GM19463 (cell line): ENCODE measurements around the gene B4GALT5.

Source experiments
- ATAC-seq: cut with Tn5 transposase; IDR thresholded peaks from one replicate; pipeline ENCODE4 v1.9.1; 2021; ENCODE audit warnings: mild to moderate bottlenecking, moderate library complexity; ENCODE audit not compliant: unreplicated experiment

The B4GALT5 gene

DNA sequence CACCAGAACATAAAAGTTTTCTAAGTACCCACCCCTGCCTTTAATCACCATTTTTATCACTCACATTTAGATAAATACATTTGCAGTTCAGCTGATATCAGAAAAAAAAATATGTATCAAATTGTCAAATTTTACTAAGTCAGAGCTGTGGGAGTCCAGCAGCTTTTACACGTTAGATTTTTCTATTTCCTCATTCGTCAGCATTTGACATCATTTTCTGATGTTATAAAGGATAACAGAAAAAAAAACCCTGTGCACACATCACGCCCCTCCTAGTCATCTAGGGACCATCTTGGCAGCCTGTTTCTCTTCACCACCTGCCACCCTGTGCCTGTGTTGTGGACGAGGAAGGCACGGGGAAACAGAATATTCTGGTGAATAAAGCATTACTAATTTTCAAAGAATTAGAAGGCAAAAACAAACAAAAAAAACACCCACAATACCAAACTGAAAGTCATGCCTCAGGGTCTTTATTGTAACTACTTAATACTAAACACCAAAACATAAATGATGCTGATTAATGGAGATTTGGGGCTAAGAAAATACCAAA, 12.4 kb downstream of the B4GALT5 start:
- ATAC-seq = no peak

DNA sequence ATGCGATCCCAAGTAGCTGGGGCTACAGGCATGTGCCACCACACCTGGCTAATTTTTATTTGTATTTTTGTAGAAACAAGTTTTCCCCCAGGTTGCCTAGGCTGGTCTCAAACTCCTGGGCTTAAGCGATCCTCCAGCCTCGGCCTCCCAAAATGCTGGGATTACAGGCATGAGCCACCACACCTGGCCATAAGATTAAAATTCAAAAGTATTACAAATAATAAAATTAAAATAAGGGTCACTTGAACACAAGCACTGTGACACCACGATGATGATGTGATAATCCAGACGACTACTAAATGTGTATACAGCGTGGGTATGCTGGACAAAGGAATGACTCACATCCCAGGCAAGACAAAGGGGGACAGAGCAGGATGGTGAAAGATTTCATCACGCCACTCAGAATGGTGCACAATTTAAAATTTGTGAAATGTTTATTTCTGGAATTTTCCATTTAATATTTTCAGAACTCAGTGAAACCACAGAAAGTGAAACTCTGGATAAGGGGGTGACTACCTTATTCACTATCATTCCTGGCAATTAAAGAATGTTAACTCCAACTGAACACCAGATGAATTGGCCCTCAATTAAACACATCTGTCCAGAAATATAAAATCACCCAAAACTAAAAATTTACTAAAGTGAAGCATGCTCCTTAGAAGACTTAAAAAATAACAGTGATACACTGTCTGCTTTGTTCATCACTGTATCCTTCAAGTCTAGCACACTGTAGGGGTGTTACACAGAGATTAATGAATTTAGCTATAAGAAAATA, 13.1 kb downstream of the B4GALT5 start:
- no peak for ATAC-seq

DNA sequence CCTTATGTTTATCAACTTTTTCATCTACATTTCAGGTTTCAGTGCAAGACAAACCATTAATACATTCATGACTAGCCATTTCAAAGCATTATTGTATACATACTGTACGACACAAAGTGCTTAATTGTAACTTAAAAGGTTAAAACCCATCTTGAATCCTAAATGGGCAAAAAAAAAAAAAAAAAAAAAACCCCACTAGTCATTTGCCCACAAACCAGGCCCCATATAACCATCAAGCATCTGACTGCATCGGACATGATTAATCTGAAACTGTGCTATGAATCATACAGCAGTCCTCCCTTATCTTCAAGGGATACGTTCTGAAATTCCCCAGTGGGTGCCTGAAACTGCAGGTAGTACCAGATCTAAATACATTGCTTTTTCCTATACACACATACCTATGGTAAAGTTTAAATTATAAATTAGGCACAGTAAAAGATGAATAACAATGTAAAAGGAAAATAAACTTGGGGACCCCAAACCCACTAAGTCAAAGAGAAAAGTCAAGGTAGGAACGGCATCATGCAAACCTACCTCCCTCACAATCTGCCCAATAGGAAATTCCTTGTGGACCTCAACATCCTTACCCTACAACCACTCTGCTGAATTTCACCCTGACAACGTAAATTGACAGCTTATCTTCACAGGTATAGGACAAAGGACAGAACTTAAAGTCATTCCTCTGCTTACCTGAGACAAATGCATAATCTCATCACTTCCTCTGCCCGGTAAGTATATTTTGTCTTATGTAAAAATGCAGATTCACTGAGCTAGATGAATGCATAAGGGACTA, 14.3 kb downstream of the B4GALT5 start:
- no peak for ATAC-seq

DNA sequence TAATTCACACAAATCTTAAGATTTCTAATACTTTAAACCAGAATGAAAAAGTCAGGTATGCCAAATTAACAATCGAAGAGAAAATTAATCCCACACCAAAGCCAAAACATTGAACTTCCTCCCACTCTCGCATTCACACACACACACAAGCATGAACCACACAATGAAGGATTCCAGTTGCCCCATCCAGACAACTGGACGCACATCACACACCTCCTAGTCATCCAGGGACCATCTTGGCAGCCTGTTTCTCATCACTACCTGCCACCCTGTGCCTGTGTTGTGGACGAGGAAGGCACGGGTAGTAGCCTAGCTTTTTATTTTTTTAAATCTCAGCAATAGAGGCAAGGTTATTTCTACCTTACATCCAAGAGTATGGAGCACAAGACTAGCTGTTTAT, 15.2 kb downstream of the B4GALT5 start:
- ATAC-seq = no peak

DNA sequence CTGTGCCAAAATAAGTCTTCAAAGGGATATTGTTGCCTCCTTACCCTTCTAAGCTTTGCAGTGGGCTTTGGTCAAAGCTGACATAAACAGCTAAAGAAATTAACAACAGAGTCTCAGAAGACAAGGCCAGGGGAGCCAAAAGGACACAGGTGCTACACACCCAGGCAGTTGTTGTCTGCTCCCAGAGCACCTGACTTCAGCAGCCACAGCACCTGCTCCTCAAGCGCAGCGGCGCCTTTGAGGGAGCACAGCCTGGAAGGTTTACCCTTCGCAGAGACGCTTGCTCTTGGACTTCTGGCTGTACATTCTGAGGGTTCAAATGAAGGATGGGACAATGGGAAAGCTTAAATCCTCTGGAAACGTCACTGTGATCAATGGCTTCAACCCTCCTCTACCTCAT, 16.6 kb downstream of the B4GALT5 start:
- ATAC-seq = no peak

DNA sequence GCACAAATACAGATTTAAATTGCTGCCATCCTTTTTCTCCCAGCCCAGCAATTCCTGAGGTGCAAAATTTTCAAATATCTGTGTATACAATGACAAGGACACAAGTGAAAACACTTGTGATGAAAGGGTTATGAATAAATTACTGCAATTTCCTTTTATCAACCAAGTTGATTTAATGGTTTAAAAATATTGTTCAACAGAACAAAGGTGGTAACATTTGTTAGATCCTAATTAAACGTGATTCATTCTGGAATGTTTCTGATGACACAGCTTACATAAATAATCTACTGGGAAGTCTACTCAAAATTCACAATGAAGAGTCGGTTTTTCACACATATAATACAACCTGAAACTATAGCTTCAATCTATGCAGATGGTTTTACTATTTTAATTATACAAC, 17.1 kb downstream of the B4GALT5 start:
- no peak for ATAC-seq

DNA sequence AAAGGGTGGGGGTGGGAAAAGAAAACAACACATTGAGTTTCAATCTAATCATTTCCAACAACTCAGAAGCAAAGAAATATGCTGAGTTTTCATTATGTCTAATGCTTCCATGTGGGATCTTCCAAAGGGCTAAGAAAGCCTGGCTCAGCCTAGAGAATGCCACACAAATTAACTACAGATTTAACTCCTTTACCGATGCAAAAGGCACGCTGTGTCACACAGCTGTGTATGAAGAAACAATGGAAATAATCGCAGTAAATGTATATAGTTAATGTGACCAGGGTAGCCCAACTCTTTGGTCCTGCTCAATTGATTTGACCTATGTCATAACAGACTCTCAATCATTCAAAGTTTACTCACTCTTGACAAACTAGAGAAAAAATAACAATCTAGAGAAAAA, 17.8 kb downstream of the B4GALT5 start:
- no peak for ATAC-seq

DNA sequence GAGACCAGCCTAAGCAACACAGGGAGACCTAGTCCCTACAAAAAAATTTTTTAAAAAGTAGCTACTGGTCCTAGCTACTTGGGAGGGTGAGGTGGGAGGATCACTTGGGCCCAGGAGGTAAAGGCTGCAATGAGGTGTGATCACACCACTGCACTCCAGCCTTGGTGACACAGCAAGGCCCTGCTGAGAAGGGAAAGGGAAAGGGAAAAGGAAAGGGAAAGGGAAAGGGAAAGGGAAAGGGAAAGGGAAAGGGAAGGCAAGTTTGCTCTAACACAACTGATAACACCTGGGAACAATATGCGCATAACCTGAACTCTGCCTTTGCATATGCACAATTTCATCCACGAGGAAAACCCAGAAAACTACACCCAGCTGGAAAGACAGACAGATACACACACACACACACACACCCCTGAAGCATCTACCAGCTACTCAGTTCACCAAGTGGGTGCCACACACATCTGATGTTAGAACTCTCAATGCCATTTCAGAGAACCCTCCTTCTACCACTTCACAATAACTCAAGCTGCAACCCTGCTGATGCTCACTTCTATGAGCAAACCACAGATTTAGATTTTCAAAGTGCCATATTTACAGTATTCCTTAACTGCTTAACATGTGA, 19.1 kb downstream of the B4GALT5 start:
- no peak for ATAC-seq

DNA sequence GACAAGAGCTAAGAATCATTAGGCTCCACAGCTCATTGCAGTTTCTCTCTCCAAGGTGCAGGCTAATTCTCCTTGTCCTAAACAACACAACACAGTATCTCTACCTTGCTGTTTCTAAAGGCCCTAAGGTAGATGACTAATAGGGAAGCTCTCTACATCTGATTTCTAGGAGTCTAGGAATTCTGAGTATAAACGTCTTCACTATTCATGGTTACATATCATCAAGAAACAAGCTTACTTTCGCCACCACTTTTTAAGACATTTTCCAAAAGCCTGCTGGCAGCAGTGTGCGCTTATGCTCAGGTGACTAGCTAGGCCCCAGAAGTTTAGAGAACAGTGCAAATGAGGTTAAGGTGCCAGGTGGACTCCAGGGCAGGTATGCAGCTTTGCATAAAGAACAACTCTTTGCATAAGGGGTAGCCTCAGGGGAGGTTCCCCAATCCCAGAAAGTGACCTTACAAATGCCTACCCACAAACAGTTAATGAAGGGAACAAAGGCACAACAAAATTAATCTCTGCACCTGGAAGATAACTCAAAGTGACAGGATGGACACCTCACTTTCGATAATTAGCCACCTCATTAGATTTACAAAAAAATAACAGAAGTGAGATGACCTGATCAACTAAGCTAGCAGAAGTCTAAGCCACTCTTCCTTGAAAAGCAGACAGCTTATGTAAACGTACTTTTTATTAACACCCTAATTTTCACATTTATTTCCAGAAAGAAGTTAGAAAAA, 20.1 kb downstream of the B4GALT5 start:
- ATAC-seq = no peak

DNA sequence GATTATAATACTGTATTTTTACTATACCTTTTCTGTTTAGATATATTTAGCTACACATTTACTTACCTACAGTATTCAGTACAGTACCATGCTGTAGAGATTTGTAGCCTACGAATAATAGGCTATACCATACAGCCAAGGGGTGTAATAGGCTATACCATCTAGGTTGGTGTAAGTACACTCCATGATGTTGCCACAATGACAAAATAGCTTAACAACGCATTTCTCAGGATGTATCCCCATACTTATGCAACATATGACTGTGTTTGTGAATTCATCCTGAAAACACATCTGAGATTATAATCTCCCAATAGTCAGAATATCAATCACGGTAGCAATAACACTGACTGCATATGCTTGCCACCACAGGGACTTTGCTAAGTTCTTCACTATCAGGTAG, 20.7 kb downstream of the B4GALT5 start:
- ATAC-seq = no peak

DNA sequence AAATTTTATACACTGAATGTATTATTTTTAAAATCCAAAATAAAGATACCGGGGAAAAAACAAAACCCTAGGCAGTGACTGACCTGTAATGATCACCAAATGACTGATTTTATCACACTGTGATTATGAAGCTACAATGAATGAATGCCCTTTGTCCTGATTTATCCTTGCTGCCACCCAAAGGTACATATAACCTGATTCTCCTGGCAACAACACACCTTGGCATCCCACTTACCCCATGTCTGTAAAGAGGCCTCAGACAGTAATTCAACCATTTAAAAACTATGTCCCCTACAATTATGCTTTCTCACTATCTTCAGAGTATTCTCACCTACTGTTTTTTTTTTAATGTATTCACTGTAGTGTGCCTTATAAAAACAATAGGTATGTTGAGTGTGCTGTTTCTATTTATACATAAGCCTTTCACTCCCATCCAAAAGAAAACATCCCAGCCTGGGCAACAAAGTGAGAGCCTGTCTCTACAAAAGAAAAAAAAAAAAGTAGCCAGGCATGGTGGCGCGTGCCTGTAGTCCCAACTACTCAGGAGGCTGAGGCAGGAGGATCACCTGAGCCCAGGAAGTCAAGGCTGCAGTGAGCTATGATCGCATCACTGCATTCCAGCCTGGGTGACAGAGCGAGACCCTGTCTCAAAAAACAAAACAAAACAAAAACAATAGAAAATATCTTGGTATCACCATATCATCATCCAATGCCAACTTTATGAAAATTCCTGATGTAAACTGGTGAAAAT, 21.7 kb downstream of the B4GALT5 start:
- no peak for ATAC-seq

DNA sequence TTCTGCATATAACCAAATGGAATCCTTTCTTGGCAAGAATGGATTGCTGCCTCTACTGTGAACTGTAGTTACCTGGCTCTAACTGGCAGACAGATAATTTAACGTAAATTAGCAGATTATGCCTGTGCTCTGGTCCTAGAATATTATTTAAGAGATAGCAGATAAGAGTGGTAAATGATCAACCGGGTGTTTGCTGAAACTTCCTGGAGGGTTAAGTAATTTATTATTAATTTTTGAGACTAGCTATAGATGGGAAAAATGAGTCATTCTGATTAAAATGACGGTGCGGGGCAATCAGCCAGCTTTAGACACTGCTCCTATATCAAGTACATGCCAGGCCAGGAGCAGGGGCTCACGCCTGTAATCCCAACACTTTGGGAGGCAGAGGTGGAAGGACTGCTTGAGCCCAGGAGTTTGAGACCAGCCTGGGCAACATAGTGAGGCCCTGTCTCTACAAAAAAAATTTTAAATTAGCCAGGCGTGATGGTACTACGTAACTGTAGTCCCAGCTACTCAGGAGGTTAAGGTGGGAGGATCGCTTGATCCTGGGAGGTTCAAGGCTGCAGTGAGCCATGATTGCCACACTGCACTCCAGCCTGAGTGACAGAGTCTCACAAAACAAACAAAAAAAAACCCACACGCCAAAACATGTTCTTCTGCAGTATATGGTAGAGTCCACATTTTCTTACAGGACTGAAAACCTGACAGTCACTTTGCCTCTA, 22.6 kb downstream of the B4GALT5 start:
- no peak for ATAC-seq

DNA sequence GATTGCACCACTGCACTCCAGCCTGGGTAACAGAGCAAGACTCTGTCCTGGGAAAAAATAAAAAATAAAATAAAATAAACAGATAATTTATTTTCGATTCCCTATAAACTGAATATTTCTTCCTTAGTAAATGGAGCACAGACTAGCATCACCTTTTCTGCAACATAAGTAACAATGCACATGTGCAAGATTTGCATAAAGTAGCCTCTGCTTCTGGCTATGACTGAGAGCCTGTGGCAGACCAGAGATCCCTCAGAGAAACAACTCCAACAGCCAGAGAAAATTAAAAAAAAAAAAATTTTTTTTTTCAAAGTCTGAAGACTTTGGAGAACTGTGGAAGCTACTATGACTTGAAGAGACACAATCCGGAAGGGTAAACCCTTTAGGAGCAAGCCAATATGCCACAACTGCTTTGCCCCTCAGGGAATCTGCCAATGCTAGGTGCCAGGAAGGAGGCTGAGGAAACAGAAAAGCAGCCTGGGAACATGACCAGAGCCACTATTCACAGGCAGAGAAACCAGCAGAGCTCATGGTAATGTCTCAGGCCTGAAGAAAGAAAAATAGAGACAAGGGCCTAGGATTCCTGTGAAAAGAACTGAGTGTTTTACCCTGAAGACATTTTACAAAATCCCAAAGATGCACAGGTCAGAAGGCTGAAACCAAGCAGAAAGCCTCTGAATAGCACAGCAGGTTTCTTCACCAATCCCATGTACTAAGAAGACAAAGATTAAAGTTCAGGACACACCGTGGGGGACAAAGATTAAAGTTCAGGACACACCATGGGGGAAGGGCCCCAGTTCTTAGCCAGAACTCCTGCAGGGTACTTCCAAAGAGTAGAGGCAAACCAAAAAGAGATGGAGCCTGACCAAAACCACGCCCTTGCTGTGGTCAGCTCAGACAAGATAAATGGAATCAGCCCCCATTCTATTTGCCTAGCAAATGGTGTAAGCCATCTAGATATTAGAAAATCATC, 25.8 kb downstream of the B4GALT5 start:
- no peak for ATAC-seq

DNA sequence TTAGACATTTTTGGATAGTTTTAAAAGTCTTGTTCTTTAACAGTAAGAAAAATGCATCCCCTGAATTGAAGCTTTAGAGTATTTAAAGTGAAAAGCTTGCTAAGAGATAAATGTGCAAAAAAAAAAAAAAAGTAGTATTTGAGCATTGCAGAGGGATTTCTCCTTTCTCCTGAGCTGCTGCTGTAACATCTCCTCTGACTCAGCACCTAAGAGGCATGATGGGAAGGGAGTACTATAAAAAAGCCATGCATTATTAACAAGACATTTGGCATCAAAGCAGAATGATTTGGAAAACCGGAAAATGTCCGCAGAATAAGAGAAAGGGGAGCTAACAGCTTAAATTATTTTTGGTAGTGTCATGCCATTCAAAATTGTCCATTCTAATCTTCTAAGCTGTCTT, 27.9 kb downstream of the B4GALT5 start:
- ATAC-seq = no peak

DNA sequence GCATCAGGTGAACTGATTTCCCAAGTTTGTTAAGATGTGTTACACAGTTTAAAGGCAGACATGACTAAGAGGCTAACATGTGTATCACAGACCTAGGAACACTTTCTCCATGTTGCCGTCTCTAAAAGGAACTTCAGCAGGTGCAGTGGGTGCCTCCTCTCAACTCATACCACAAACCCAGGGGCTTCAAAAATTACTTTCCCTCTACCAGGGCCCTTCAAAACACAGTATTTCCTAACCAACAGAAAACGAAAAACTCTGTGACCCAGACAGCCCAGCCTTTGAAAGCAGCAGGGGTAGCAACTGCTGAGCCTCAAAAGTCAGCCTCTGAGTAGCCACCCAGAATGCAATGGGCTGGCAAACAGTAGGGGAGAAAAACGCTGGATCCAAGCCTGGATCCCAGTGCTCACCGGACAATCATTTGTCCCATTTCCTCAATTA, 28.5 kb downstream of the B4GALT5 start:
- ATAC-seq = no peak

DNA sequence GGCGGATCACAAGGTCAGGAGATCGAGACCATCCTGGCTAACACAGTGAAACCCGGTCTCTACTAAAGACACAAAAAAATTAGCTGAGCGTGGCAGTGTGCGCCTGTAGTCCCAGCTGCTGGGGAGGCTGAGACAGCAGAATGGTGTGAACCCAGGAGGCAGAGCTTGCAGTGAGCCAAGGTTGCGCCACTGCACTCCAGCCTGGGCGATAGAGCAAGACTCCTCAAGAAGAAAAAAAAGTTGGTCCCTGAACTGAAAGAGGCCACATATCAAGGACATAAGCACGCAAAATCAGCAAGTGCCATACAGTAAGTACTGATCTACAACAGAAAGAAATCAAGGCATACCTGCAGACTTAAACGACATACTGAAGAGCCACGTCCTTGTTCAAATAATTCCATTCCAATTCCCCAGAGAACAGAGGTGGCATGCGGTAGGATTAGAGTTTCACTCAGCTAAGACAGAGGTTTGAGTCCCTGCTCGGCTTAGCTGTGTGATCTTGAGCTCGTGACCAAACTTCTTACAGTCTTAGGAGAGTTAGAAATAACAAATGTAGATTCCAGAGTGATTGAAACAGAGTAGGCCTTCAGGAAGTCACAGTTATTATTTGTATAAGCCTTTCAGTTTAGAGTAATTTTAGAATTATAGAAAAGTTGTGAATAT, 29.2 kb downstream of the B4GALT5 start:
- ATAC-seq = no peak

DNA sequence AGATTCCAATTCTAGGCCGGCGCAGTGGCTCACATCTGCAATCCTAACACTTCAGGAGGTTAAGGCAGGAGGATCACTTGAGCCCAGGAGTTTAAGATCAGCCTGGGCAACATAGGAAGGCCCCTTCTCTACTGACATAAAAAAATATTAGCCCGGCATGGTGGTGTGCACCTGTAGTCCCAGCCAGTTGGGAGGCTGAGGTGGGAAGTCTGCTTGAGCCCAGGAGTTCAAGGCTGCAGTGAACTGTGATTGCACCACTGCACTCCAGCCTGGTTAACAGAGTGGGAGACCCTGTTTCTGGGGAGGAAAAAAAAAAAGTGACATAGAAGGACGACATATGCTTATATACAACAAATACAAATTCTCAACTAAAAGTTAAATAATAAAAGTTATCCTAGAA, 30.9 kb downstream of the B4GALT5 start:
- no peak for ATAC-seq

DNA sequence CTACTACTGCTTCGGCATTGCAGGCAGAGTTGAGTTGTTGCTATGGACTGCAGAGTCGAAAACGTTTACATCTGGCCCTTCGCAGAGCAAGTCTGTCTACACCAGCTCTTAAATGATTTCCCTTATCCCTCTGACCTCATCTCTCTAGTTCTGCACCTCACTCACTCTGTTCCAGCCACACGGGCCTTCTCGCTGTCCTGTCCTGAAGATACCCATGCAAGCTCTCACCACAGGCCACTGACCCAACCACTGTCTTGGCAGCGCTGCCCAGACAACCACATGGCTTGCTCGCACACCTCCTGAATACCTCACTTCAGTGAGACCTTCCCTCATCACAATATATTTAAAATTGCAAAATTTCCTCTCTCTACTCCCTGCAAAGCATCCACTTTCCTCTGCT, 31.4 kb downstream of the B4GALT5 start:
- no peak for ATAC-seq
